Left renal pelvis (tissue), 4 donors: ENCODE data around the gene TECPR2. TPM values are rescaled to one million over a fixed set of nuclear protein-coding genes. Genes with fewer than 3 reads are reported as not detected.

Source experiments
- DNase-seq, 4 donors: peaks; one replicate each; pipeline ENCODE4 v3.0.0-alpha.2; 2013; ENCODE audit warnings: low read depth in 4 of 4, low spot score in 3 of 4
- polyA plus RNA-seq, 4 donors: library from polyadenylated mRNA; unstranded; fragments of 120-200 nt; gene quantifications; one replicate each; pipeline ENCODE4 v1.2.1, GENCODE V29; 2013; ENCODE audit not compliant: insufficient read length in 4 of 4

The TECPR2 gene
- polyA plus RNA-seq, 4 donors = 15.0 to 18.7 (median 17.2) TPM

GRCh38 chr14:102491786-102492530 lies 129.2 kb downstream of the TECPR2 start:
- no peak for DNase-seq

DNA sequence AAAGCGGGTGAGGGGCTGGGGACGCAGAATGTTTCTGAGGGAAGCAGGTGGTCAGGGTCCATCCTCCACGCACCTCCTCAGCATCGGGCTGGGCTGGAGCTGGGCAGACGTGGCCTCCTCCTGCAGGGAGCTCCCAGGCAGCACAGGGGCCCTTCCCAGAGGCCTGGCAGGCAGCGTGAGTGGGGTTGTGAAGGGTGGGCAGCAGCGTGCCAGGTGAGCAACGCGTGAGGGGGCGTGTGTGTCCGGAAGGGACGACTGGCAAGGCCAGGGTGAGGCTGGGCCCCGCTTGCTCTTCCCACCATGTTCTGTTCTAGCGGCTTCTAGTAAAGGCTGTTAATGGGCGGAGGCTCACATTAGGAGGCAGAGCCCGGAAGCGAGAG lies 129.8 kb downstream of the TECPR2 start:
- no peak for DNase-seq

- DNase-seq = no peak
These were observed 130.4 kb downstream of the TECPR2 start for GRCh38 chr14:102493096-102493495.

DNA sequence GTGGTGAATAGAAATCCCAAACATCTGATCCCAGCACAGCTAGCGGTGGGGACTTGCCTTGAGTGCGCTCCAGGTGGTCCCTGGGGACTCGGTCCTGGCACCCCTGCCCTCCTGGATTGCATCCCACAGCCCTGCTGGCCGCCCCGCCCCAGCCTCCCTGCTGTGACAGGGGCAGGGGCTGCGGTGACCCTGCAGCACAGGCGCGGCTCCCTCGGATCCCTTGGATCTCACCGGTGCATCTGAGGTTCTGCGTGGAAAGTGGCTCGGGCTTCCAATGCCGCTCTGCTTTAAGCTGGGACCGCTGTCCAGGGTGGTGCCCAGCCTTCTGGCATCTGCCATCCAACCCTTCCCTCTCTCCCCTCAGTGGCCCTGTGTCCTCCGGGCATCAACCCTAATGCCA lies 130.8 kb downstream of the TECPR2 start:
- no peak for DNase-seq

GRCh38 chr14:102495491-102496330 lies 133.0 kb downstream of the TECPR2 start:
- DNase-seq = no peak

DNA sequence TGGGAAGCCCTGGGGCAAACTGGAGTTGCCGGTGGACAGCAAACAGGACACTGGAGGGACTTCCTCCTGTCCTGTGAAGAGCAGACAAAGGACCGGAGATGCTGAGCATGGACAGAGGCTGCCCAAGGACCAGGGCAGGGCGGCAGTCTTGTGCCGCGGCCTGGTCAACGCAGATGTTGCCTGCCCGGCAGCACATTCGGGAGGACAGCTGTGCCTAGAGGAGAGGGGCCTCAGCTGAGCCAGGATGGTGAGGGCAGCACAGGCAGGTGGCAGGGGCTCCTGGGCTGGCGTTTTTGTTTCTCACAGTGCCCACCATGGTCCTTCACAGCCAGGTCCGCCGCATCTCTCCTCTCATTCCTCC lies 133.6 kb downstream of the TECPR2 start:
- DNase-seq = no peak

- no peak for DNase-seq
These were observed 134.4 kb downstream of the TECPR2 start for GRCh38 chr14:102496958-102497744.

GRCh38 chr14:102497998-102498677 lies 135.4 kb downstream of the TECPR2 start:
- no peak for DNase-seq

- DNase-seq = no peak
These were observed 136.0 kb downstream of the TECPR2 start for GRCh38 chr14:102498678-102499265.

- no peak for DNase-seq
These were observed 136.8 kb downstream of the TECPR2 start for GRCh38 chr14:102499401-102500157.

- DNase-seq = no peak
These were observed 137.5 kb downstream of the TECPR2 start for GRCh38 chr14:102500158-102500662.

DNA sequence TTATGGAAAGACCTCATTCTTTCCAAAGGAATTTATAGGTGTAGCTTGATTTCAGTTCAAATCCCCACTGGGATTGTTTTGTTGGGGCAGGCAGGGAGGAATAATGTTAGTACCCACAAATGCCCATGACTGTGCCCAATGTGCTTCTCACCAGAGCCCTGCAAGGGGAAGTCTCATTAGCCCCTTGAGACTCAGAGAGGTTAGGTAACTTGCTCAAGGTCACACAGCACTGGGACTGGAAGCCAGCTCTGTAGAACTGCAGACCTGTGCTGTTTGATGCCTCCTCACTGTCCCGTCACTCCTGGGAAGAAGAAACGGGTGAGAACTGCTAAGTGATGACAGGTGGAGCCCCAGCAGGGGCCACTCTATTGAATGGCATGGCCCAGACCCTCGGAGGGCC lies 138.0 kb downstream of the TECPR2 start:
- no peak for DNase-seq

GRCh38 chr14:102501751-102502315 lies 139.1 kb downstream of the TECPR2 start:
- no peak for DNase-seq

- DNase-seq = no peak
These were observed 139.8 kb downstream of the TECPR2 start for GRCh38 chr14:102502571-102502970.

- no peak for DNase-seq
These were observed 141.0 kb downstream of the TECPR2 start for GRCh38 chr14:102503641-102504327.

- no peak for DNase-seq
These were observed 141.7 kb downstream of the TECPR2 start for GRCh38 chr14:102504328-102504999.

DNA sequence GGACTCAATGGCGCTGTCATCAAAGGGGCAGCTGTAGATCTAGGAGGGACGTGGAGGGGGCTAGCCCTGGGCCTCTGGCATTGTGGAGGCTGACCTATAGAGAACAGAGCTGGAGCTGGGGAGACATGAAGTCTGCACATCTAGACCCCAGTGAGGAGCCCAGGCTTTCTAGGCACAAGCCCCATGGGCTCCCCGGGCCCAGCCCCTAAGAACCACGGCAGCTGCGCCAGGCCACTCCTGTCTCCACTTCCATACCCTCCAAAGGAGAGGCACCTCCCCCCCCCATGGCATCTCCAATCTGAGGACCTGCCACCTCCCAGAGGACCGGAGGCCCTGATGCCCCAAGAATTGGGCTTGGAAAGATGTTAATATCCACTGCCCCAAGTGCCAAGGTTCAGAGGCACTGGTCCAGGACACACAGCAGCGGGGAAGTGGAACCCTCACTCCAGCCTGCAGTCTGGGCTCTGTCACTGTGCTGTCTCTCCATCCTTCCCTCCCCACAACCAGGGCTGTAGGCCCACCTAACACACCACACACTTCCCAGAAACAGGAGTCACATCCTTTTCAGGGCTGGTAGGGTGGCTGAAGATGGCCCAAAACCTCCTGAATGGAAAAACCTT lies 142.4 kb downstream of the TECPR2 start:
- no peak for DNase-seq
